Activated naive CD8-positive, alpha-beta T cell treated with anti-CD3 and anti-CD28 coated beads, Interleukin-2, amount 50 U/mL, for 24 hours (primary cell): Measurements from ENCODE around the gene UNC5CL.

Source experiments
- ATAC-seq: fragments of 150-1000 bp; cut with Tn5 transposase; one replicate; pipeline ENCODE4 v1.10.0; 2021
- DNase-seq: peaks from one replicate; pipeline ENCODE4 v3.0.0; 2021
- H3K27ac Mint-ChIP-seq: one replicate; pipeline ENCODE4 v1.8.0; 2021; ENCODE audit warnings: mild to moderate bottlenecking, mixed read lengths
- H3K27me3 Mint-ChIP-seq: one replicate; pipeline ENCODE4 v1.8.0; 2021; ENCODE audit warnings: mixed read lengths
- H3K36me3 Mint-ChIP-seq: one replicate; pipeline ENCODE4 v1.8.0; 2021; ENCODE audit warnings: low read depth, mixed read lengths
- H3K4me1 Mint-ChIP-seq: one replicate; pipeline ENCODE4 v1.8.0; 2021; ENCODE audit warnings: mixed read lengths
- H3K4me3 Mint-ChIP-seq: one replicate; pipeline ENCODE4 v1.8.0; 2021; ENCODE audit warnings: mild to moderate bottlenecking, moderate library complexity, mixed read lengths
- H3K9me3 Mint-ChIP-seq: one replicate; pipeline ENCODE4 v1.8.0; 2021; ENCODE audit warnings: mixed read lengths

Gene UNC5CL, protein sequence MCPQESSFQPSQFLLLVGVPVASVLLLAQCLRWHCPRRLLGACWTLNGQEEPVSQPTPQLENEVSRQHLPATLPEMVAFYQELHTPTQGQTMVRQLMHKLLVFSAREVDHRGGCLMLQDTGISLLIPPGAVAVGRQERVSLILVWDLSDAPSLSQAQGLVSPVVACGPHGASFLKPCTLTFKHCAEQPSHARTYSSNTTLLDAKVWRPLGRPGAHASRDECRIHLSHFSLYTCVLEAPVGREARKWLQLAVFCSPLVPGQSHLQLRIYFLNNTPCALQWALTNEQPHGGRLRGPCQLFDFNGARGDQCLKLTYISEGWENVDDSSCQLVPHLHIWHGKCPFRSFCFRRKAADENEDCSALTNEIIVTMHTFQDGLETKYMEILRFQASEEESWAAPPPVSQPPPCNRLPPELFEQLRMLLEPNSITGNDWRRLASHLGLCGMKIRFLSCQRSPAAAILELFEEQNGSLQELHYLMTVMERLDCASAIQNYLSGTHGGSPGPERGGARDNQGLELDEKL

DNA sequence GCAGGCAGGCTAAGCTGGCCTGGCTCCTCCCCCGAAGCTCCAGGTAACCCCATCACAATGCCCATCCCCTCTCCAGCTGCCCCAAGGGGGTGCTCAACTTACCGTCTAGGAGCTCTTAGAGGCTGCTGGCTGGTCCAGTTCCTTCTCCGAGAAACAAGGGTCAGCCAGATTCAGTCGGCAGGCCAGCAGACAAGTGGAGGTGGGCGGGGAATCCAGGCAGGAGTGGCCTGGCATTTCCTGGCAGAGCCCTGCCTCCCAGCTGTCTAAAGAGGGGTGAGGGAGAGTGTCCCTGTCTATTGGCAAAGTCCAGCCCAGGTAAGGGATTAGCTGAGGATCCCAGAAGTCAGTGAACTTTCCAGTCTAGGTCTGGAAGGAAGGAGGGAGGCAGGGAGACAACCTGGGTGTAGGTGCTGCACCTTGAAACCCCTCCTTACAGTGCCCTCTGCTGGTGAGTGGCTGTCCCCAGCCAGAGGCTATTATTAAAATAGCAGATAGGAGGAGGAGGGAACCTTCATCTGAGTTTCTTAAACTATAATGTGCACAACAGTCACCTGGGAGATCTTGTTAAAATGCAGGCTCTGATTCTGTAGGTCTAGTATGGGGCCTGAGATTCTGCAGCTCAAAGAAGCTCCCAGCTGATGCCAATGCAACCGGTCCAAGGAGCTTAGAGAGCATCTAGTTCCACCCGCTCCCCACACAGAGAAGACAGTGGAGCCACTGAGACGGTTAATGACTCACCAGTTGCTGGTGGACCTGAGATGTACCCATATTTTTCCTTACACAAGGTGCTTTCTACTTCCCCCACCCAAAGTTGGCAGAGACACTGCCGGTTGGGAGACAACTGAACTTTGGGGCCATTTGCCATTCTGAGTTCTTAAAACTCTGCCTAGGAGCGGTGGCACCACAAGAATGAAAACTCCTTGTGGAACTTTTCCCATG lies at the start of gene UNC5CL:
Gene UNC5CL (minus strand): TSS at position 162 of the 939 bp plus-strand sequence. CDS start 4,147 bp downstream, outside the sequence.
- Mint-ChIP-seq H3K4me1 (peaks cover 5% of the 10 kb centered on the region), H3K27me3 (no peaks in the 10 kb centered on the region), H3K27ac (no peak within 1 kb of the TSS), H3K4me3 (no peak within 1 kb of the TSS), H3K36me3 (no peaks in the 10 kb centered on the region), H3K9me3 (no peaks in the 10 kb centered on the region)
- peak; percentile 66 for DNase-seq
- peak; percentile 38 for ATAC-seq

GRCh38 chr6:41088451-41088850 lies 49.4 kb upstream of the UNC5CL start:
- Mint-ChIP-seq H3K4me1 (no peaks in the 10 kb centered on the region), H3K27me3 (no peaks in the 10 kb centered on the region), H3K9me3 (no peaks in the 10 kb centered on the region), H3K27ac (no peak overlapping the region), H3K36me3 (peaks cover 57% of the 10 kb centered on the region), H3K4me3 (no peak overlapping the region)
- ATAC-seq (no peak), DNase-seq (no peak)

- Mint-ChIP-seq H3K36me3 (peaks cover 57% of the 10 kb centered on the region), H3K4me3 (no peak overlapping the region), H3K27me3 (no peaks in the 10 kb centered on the region), H3K27ac (no peak overlapping the region), H3K9me3 (no peaks in the 10 kb centered on the region), H3K4me1 (peaks cover 19% of the 10 kb centered on the region)
- DNase-seq: no peak
- no peak for ATAC-seq
Measured at GRCh38 chr6:41085182-41085581, 46.2 kb upstream of the UNC5CL start.

DNA sequence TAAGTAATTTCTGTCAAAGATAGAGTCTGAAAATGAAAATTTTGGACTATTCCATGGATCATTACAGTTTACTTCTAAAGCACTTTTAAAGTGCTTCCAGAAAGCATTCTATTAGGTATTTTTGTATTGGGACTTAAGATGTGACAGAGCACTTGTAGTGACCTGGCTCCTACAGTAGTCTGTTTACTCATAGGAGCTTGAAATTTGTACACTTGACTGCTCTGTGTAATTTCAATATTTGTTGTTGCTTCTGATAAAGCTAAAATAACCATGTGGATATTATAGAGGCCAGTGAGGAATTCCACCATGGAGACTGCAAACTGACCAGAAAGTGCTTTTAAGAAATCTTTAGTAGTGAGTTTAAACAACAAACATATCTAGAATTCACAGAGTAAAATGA lies 44.1 kb upstream of the UNC5CL start:
- peaks cover 35% of the 10 kb centered on the region for H3K4me1 Mint-ChIP-seq

DNA sequence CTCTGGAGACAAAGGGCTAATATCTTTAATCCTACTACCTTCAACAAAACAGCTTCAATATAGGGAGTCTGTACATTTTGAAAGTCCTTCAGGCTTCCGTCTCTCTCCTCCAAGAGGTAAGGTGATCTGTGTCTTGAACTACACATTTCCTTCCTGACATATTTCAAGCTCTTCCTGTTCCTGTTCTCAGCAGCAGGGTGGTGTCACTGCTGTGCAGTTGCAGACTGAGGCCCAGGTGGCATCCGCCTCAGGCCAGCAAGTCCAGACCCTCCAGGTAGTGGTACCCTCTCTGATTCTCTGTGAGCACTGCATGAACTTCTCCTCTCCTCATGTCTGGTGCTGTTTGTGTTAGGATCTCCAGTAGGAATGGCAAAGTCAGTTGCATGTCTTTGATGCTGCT lies 41.6 kb upstream of the UNC5CL start:
- Mint-ChIP-seq H3K4me3 (peak overlapping the region; percentile 12), H3K27me3 (no peaks in the 10 kb centered on the region), H3K36me3 (peaks cover 51% of the 10 kb centered on the region), H3K4me1 (peaks cover 57% of the 10 kb centered on the region), H3K9me3 (no peaks in the 10 kb centered on the region), H3K27ac (peak overlapping the region; percentile 29)
- ATAC-seq: no peak
- no peak for DNase-seq

More for the DNA sequence above, 44.1 kb upstream of the UNC5CL start:
- H3K36me3 Mint-ChIP-seq: peaks cover 63% of the 10 kb centered on the region
- DNase-seq: no peak
- no peak for ATAC-seq
- H3K27me3 Mint-ChIP-seq: no peaks in the 10 kb centered on the region
- no peak overlapping the region for H3K4me3 Mint-ChIP-seq
- H3K27ac Mint-ChIP-seq: no peak overlapping the region
- H3K9me3 Mint-ChIP-seq: no peaks in the 10 kb centered on the region

GRCh38 chr6:41079080-41079479 lies 40.1 kb upstream of the UNC5CL start:
- Mint-ChIP-seq H3K36me3 (peaks cover 44% of the 10 kb centered on the region), H3K4me3 (no peak overlapping the region), H3K4me1 (peaks cover 72% of the 10 kb centered on the region), H3K9me3 (no peaks in the 10 kb centered on the region), H3K27ac (peak overlapping the region; percentile 2), H3K27me3 (no peaks in the 10 kb centered on the region)
- ATAC-seq: no peak
- no peak for DNase-seq

- Mint-ChIP-seq H3K36me3 (peaks cover 41% of the 10 kb centered on the region), H3K27me3 (no peaks in the 10 kb centered on the region), H3K4me3 (no peak overlapping the region), H3K27ac (no peak overlapping the region), H3K4me1 (peaks cover 77% of the 10 kb centered on the region), H3K9me3 (no peaks in the 10 kb centered on the region)
- DNase-seq: no peak
- no peak for ATAC-seq
Measured at GRCh38 chr6:41078101-41078500, 39.1 kb upstream of the UNC5CL start.

DNA sequence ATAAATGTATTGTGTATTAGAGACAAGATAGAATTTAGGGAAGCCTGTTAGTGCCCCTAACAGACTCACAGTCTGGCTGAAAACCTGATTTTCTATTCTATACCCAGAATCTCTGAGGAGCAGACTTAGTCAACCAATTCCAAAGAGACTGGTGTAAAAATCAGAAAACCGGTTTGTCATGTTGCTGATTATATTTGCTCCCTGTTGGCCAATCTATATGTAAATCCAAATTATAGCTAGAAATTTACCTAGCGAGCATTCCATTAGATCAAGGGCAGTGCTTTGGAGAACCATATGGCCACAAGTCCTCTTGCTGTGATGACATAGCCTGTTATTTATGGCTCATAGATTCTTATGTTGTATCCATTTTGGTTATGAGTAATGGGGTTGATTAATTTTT lies 38.5 kb upstream of the UNC5CL start:
- H3K27me3 Mint-ChIP-seq: no peaks in the 10 kb centered on the region
- peaks cover 80% of the 10 kb centered on the region for H3K4me1 Mint-ChIP-seq
- no peak overlapping the region for H3K4me3 Mint-ChIP-seq
- DNase-seq (no peak), ATAC-seq (no peak)
- H3K36me3 Mint-ChIP-seq: peaks cover 43% of the 10 kb centered on the region
- H3K27ac Mint-ChIP-seq: no peak overlapping the region
- no peaks in the 10 kb centered on the region for H3K9me3 Mint-ChIP-seq

GRCh38 chr6:41075651-41076626 lies 36.9 kb upstream of the UNC5CL start:
- Mint-ChIP-seq H3K4me3 (peak overlapping the region; percentile 93), H3K27ac (peak overlapping the region; percentile 69), H3K9me3 (no peaks in the 10 kb centered on the region), H3K4me1 (peaks cover 76% of the 10 kb centered on the region), H3K36me3 (peaks cover 38% of the 10 kb centered on the region), H3K27me3 (no peaks in the 10 kb centered on the region)
- DNase-seq (no peak), ATAC-seq (no peak)

- Mint-ChIP-seq H3K27ac (peak overlapping the region; percentile 90), H3K4me3 (peak overlapping the region; percentile 93), H3K4me1 (peaks cover 72% of the 10 kb centered on the region), H3K9me3 (no peaks in the 10 kb centered on the region), H3K36me3 (peaks cover 33% of the 10 kb centered on the region), H3K27me3 (no peaks in the 10 kb centered on the region)
- ATAC-seq (no peak), DNase-seq (no peak)
Measured at GRCh38 chr6:41074692-41075436, 35.8 kb upstream of the UNC5CL start.

- H3K36me3 Mint-ChIP-seq: peaks cover 31% of the 10 kb centered on the region
- no peaks in the 10 kb centered on the region for H3K27me3 Mint-ChIP-seq
- H3K9me3 Mint-ChIP-seq: no peaks in the 10 kb centered on the region
- peak overlapping the region; percentile 90 for H3K27ac Mint-ChIP-seq
- peak overlapping the region; percentile 93 for H3K4me3 Mint-ChIP-seq
- peaks cover 68% of the 10 kb centered on the region for H3K4me1 Mint-ChIP-seq
- DNase-seq (no peak), ATAC-seq (no peak)
Measured at GRCh38 chr6:41073968-41074691, 35.1 kb upstream of the UNC5CL start.

- no peaks in the 10 kb centered on the region for H3K9me3 Mint-ChIP-seq
Measured at GRCh38 chr6:41073203-41073967, 34.4 kb upstream of the UNC5CL start.

More at GRCh38 chr6:41073203-41073967, 34.4 kb upstream of the UNC5CL start:
- H3K36me3 Mint-ChIP-seq: peaks cover 27% of the 10 kb centered on the region
- H3K27me3 Mint-ChIP-seq: no peaks in the 10 kb centered on the region
- peaks cover 63% of the 10 kb centered on the region for H3K4me1 Mint-ChIP-seq
- DNase-seq: peak; percentile 84
- peak overlapping the region; percentile 93 for H3K4me3 Mint-ChIP-seq
- ATAC-seq: peak; percentile 12
- H3K27ac Mint-ChIP-seq: peak overlapping the region; percentile 90
